Heart right ventricle (tissue), 16 donors: ENCODE data around the gene EFCAB6. TPM values are rescaled to one million over a fixed set of nuclear protein-coding genes. Genes with fewer than 3 reads are reported as not detected.

ENCODE experiments used
- ATAC-seq, 8 donors: fragments of 200-7000 bp; cut with Tn5 transposase; one replicate each; pipeline ENCODE4 v1.9.1; 2020; ENCODE audit warnings: mild to moderate bottlenecking in 8 of 8, moderate library complexity in 8 of 8, moderate number of reproducible peaks in 1 of 8
- DNase-seq, 2 donors: peaks; one replicate each; pipeline ENCODE4 v3.0.0-alpha.2; 2020
- H3K27ac ChIP-seq, 10 donors: fragments of 200-600 bp; sonication (generic) in 2 of 10; one replicate each; pipeline versions ENCODE4 v1.5.0 to v1.8.0; 2020 to 2022; ENCODE audit warnings: mild to moderate bottlenecking in 3 of 10
- H3K27me3 ChIP-seq, 7 donors: fragments of 200-600 bp; one replicate each; pipeline ENCODE4 v1.8.0; 2021 to 2022; ENCODE audit warnings: mild to moderate bottlenecking in 2 of 7
- H3K36me3 ChIP-seq, 9 donors: fragments of 200-600 bp; sonication (generic) in 1 of 9; one replicate each; pipeline versions ENCODE4 v1.5.0 to v1.8.0; 2020 to 2022; ENCODE audit warnings: mild to moderate bottlenecking in 2 of 9
- H3K4me1 ChIP-seq, 9 donors: fragments of 200-600 bp; sonication (generic) in 1 of 9; one replicate each; pipeline versions ENCODE4 v1.5.0 to v1.8.0; 2020 to 2022; ENCODE audit warnings: mild to moderate bottlenecking in 4 of 9
- H3K4me3 ChIP-seq, 10 donors: fragments of 200-600 bp; sonication (generic) in 2 of 10; one replicate each; pipeline versions ENCODE4 v1.5.0 to v1.8.0; 2020 to 2022; ENCODE audit warnings: mild to moderate bottlenecking in 7 of 10, moderate library complexity in 2 of 10
- H3K9me3 ChIP-seq, 11 donors: fragments of 200-600 bp in 10 of 11; sonication (generic) in 2 of 11; one replicate each; pipeline versions ENCODE4 v1.5.0 to v1.8.0; 2013 to 2022; ENCODE audit warnings: mild to moderate bottlenecking in 2 of 11, control low read depth in 1 of 11, moderate library complexity in 1 of 11
- WGBS, 2 donors: extraction: QIAGEN DNeasy Blood & Tissue Kit; methylation state at CpG; one replicate each; pipeline ENCODE4 v1.1.7; 2013; ENCODE audit warnings: inconsistent platforms in 1 of 2; 5-methylcytosine and 5-hydroxymethylcytosine counted together
- intact Hi-C, 10 donors: fragments of 100-400 bp; cut with DNase I; formaldehyde crosslinking; loops; one replicate each; pipeline versions ENCODE4 v1.11.1 to v1.14.2; 2022
- polyA plus RNA-seq, 2 donors: library from polyadenylated mRNA; stranded (reverse); fragments of 200-250 nt; gene quantifications; one replicate each; pipeline ENCODE4 v1.2.3, GENCODE V29; 2013
- total RNA-seq, 10 donors: library from RNA; stranded (reverse); fragmentation: NEBNext Ultra II Directional in 3 of 10; extraction: Animal tissue kit (Norgen Biotek cat#: 25700) in 3 of 10; gene quantifications; one replicate each; pipeline versions ENCODE4 v1.2.1 to v1.2.4, GENCODE V29; 2021 to 2023
- TF ChIP-seq, protein P1 (sequence below), 9 donors: fragments of 200-600 bp; sonication (generic) in 2 of 9; IDR thresholded peaks; one replicate each; pipeline versions ENCODE4 v1.5.0 to v1.8.0; 2021 to 2022; ENCODE audit warnings: antibody characterized with exemption in 9 of 9, mild to moderate bottlenecking in 5 of 9, moderate library complexity in 1 of 9
- donor health status: Arrhythmogenic right ventricular cardiomyopathy.
- donor health status: ischemic (EF 13 %, LVEDD 7.1; RV severe dilation, severe dysfunction).
- donor health status: healthy with polysubstance abuse.
- donor health status: DM: no; HTN: yes; CAD: no.
- donor health status: DM: no; HTN: no; CAD: no.
- donor health status: ischemic (EF 25% LVEDD 6.9; RV normal size, moderate dysfunction).
- donor health status: ischemic (EF 25% LVEDD 5.7; RV mildly dilated, moderate dysfunction).
- donor health status: healthy.
- donor health status: DM: yes; HTN: yes; CAD: no.
- donor health status: Ischemic cardiomyopathy.
- donor health status: ischemic (EF 35%, LVEDD 5.7; RV mildly dilated, moderate dysfunction).
- donor health status: nonischemic (EF 11% LVEDD 7.7; RV severe dilation, severe dysfunction).
- donor health status: DM: yes; HTN: yes; CAD: no.
- donor health status: PGD.
- donor health status: ischemic (EF 29% LVEDD 5.4; RV normal size, mild dysfunction).
- donor health status: nonischemic (EF 23%, LVEDD 6.1; RV moderate dilation, normal function).

EFCAB6 gene
- total and polyA plus RNA-seq, 12 donors = 0.25 to 4.3 (median 1.8) TPM

DNA sequence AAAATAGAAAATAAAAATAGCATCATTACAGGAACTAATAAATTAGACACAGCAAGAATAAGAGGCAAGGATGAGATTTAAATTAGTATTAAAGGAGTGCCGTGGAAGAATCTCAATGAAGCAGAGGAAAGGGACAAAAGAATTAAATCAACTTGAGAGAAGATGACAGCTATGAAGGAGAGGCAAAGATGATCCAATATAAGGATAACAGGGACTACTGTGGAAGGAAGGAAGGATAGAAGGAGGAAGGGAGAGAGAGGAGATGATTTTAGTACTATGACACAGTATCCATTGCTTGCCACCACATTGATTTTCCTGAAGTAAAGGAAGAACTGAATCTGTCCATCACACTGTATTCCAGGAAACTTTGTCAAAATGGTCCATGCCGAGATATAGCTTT is 98.0 kb downstream of the EFCAB6 start:
- DNase-seq = no peak
- H3K27me3 ChIP-seq = no peaks in the 10 kb centered on the region
- H3K36me3 ChIP-seq = peaks cover 0 to 8% (median 0%) of the 10 kb centered on the region in 9 donors
- TF ChIP-seq, protein P1, sequence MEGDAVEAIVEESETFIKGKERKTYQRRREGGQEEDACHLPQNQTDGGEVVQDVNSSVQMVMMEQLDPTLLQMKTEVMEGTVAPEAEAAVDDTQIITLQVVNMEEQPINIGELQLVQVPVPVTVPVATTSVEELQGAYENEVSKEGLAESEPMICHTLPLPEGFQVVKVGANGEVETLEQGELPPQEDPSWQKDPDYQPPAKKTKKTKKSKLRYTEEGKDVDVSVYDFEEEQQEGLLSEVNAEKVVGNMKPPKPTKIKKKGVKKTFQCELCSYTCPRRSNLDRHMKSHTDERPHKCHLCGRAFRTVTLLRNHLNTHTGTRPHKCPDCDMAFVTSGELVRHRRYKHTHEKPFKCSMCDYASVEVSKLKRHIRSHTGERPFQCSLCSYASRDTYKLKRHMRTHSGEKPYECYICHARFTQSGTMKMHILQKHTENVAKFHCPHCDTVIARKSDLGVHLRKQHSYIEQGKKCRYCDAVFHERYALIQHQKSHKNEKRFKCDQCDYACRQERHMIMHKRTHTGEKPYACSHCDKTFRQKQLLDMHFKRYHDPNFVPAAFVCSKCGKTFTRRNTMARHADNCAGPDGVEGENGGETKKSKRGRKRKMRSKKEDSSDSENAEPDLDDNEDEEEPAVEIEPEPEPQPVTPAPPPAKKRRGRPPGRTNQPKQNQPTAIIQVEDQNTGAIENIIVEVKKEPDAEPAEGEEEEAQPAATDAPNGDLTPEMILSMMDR (IDR thresholded peaks at IDR 0.05) = no peak
- no peak for ATAC-seq
- intact Hi-C loops = no loop called here
- no peak overlapping the region for H3K27ac ChIP-seq
- H3K4me1 ChIP-seq = no peaks in the 10 kb centered on the region
- H3K4me3 ChIP-seq = no peak overlapping the region
- H3K9me3 ChIP-seq = no peaks in the 10 kb centered on the region
- 91 to 96% methylated on average over 2 of the region's 2 CpGs for WGBS, 2 donors

DNA sequence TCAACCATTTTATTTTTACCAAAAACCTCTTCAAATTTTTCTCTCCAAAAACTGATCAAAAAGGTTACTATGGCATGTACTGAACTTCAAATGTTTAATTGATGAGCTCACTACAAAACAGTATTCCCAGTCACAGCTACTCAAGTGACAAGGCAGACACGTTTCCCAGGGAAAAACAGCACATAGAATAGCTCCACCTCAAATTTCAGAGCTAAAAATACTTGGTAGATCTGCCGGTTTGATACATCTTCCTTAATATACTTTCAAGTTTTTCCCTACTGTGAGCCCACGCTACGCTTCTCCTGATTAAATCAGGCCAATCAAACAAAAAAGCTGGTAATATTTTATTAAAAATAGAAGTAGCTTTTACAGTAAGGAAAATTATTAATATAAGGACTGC is 100.4 kb downstream of the EFCAB6 start:
- 75 to 76% methylated on average over 4 of the region's 4 CpGs for WGBS, 2 donors
- TF ChIP-seq, protein P1 (IDR thresholded peaks at IDR 0.05) = no peak
- Histone ChIP-seq H3K36me3 (peaks cover 0 to 8% (median 0%) of the 10 kb centered on the region in 9 donors), H3K27ac (no peak overlapping the region), H3K9me3 (no peaks in the 10 kb centered on the region), H3K27me3 (no peaks in the 10 kb centered on the region), H3K4me1 (no peaks in the 10 kb centered on the region), H3K4me3 (no peak overlapping the region)
- intact Hi-C loops = no loop called here
- ATAC-seq (no peak), DNase-seq (no peak)

GRCh38 chr22:43707648-43708047 is 104.5 kb downstream of the EFCAB6 start:
- WGBS, 2 donors = 86% methylated on average over 3 of the region's 3 CpGs
- ATAC-seq = no peak

DNA sequence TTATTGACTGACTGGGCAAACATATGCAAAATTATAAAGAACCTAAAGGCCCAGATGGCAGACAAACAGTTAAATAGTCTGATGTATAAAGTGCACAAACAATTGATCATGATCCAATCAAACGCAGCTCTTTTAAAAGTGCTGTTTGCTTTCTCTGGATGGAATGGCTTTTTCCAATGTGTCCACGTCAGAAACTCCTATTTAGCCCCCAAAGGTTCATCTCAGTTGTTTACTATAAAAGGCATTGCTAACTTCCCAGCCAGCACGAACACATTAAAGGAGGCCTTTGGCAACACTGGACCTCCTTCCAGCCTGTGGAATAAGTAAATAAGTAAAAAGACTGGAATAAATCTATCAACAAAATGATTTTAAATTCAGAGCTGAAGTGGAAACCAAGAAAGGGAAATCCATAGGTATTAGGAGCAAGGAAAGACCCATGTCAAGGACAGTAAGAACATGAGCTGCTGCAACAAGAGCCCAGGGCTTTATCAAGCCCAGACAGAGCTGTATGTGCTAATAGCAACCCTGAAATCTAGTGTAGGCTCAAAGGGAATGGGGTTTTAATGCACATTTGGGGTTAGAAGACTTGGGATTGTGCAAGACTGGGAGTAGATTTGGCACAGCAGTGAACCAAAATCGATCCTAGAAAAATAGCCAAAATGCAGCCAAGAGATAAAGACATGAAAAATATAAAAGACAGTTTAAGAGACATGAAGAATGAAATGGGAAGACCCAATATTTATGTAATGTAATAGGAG is 105.4 kb downstream of the EFCAB6 start:
- DNase-seq (no peak), ATAC-seq (no peak)
- Histone ChIP-seq H3K36me3 (no peaks in the 10 kb centered on the region), H3K27me3 (no peaks in the 10 kb centered on the region), H3K4me3 (no peak overlapping the region), H3K4me1 (no peaks in the 10 kb centered on the region), H3K9me3 (peaks cover 0 to 30% (median 14%) of the 10 kb centered on the region in 11 donors), H3K27ac (no peak overlapping the region)
- intact Hi-C loops = no loop called here
- TF ChIP-seq, protein P1 (IDR thresholded peaks at IDR 0.05) = no peak
- 80 to 84% methylated on average over 4 of the region's 4 CpGs for WGBS, 2 donors

More at GRCh38 chr22:43707648-43708047, 104.5 kb downstream of the EFCAB6 start:
- H3K36me3 ChIP-seq = no peaks in the 10 kb centered on the region
- H3K9me3 ChIP-seq = peaks cover 0 to 30% (median 14%) of the 10 kb centered on the region in 11 donors
- no peaks in the 10 kb centered on the region for H3K4me1 ChIP-seq
- H3K4me3 ChIP-seq = no peak overlapping the region
- H3K27me3 ChIP-seq = no peaks in the 10 kb centered on the region
- TF ChIP-seq, protein P1 (IDR thresholded peaks at IDR 0.05) = no peak
- intact Hi-C loops = no loop called here
- DNase-seq = no peak
- no peak overlapping the region for H3K27ac ChIP-seq
